ENCODE data around the gene WIPF3.

Gene WIPF3

GRCh38 chr7:29797112-29797944 lies 9.0 kb upstream of the WIPF3 start:
- Histone ChIP-seq H3K4me3 (no peak overlapping the region), H3K27ac (no peak overlapping the region)
- TF ChIP-seq CTCF (IDR thresholded peaks at IDR 0.05): no peak
- DNase-seq (ENCODE audit: low spot score): no peak

GRCh38 chr7:29798422-29798821 lies 7.9 kb upstream of the WIPF3 start:
- no peak for TF ChIP-seq CTCF (IDR thresholded peaks at IDR 0.05)
- DNase-seq (ENCODE audit: low spot score): no peak
- Histone ChIP-seq H3K27ac (no peak overlapping the region), H3K4me3 (no peak overlapping the region)

GRCh38 chr7:29801929-29802328 lies 4.4 kb upstream of the WIPF3 start:
- no peak for TF ChIP-seq CTCF (IDR thresholded peaks at IDR 0.05)
- DNase-seq (ENCODE audit: low spot score): no peak

GRCh38 chr7:29805031-29805430 lies 1.3 kb upstream of the WIPF3 start:
- DNase-seq (ENCODE audit: low spot score): no peak
- H3K27ac ChIP-seq: no peak overlapping the region
- no peak overlapping the region for H3K4me3 ChIP-seq
- TF ChIP-seq CTCF (IDR thresholded peaks at IDR 0.05): no peak

More at GRCh38 chr7:29801929-29802328, 4.4 kb upstream of the WIPF3 start:
- Histone ChIP-seq H3K27ac (no peak overlapping the region), H3K4me3 (no peak overlapping the region)

GRCh38 chr7:29805886-29806207 lies 461 bp upstream of the WIPF3 start:
- no peak for DNase-seq (ENCODE audit: low spot score)
- TF ChIP-seq CTCF (IDR thresholded peaks at IDR 0.05): no peak
- Histone ChIP-seq H3K4me3 (peak overlapping the region; percentile 76), H3K27ac (peak overlapping the region in 1 of 2 donors; percentile 76)

GRCh38 chr7:29806995-29807841 lies 910 bp downstream of the WIPF3 start:
- no peak for TF ChIP-seq CTCF (IDR thresholded peaks at IDR 0.05)
- peak; percentile 74 for DNase-seq (ENCODE audit: low spot score)
- Histone ChIP-seq H3K27ac (peak overlapping the region; percentile 54 to 76), H3K4me3 (peak overlapping the region; percentile 76)
